MCF 10A (cell line): ENCODE results near the gene IDH3B. TPM values are rescaled to one million over a fixed set of nuclear protein-coding genes. Genes with fewer than 3 reads are reported as not detected.

ENCODE experiments used
- BruUV-seq: library from RNA; stranded (reverse); fragments of 400-500 nt; replicated peaks from 2 replicates; lab custom pipeline; 2021; lab: Mats Ljungman, UMichigan
- CTCF ChIA-PET: fragments of 300-600 bp; sonication (Branson Sonifier 250); formaldehyde crosslinking; extraction: SDS; loops from one replicate; lab custom pipeline; 2021; ENCODE audit warnings: antibody characterized with exemption, inconsistent platforms; lab: Yijun Ruan, JAX
- POLR2A ChIA-PET: fragments of 300-600, 350-650 bp; sonication (Branson Sonifier 250); formaldehyde crosslinking; extraction: SDS; loops from one replicate; lab custom pipeline; 2020; ENCODE audit warnings: antibody characterized with exemption, inconsistent platforms; lab: Yijun Ruan, JAX
- DNase-seq: peaks from one replicate; pipeline ENCODE4 v3.0.0-alpha.2; 2018; ENCODE audit not compliant: unreplicated experiment
- H3K27ac Mint-ChIP-seq: one replicate; pipeline ENCODE4 v1.8.0; 2022; ENCODE audit warnings: mild to moderate bottlenecking, low read depth, mixed read lengths; ENCODE audit not compliant: unreplicated experiment
- H3K27me3 Mint-ChIP-seq: one replicate; pipeline ENCODE4 v1.8.0; 2022; ENCODE audit warnings: mixed read lengths; ENCODE audit not compliant: insufficient read depth, unreplicated experiment
- H3K36me3 Mint-ChIP-seq: one replicate; pipeline ENCODE4 v1.8.0; 2022; ENCODE audit warnings: mild to moderate bottlenecking, moderate library complexity, mixed read lengths; ENCODE audit not compliant: insufficient read depth, unreplicated experiment
- H3K4me1 Mint-ChIP-seq: one replicate; pipeline ENCODE4 v1.8.0; 2022; ENCODE audit warnings: mixed read lengths; ENCODE audit not compliant: insufficient read depth, unreplicated experiment
- H3K4me3 Mint-ChIP-seq: one replicate; pipeline ENCODE4 v1.8.0; 2022; ENCODE audit warnings: mild to moderate bottlenecking, moderate library complexity, mixed read lengths; ENCODE audit not compliant: unreplicated experiment
- H3K9me3 Mint-ChIP-seq: one replicate; pipeline ENCODE4 v1.8.0; 2022; ENCODE audit warnings: mixed read lengths; ENCODE audit not compliant: unreplicated experiment
- CTCF ChIP-seq: fragments of 200-600 bp; IDR thresholded peaks from one replicate; pipeline ENCODE4 v1.8.0; 2022; ENCODE audit warnings: antibody characterized with exemption, mild to moderate bottlenecking; ENCODE audit not compliant: unreplicated experiment
- intact Hi-C: fragments of 100-400 bp; cut with micrococcal nuclease; formaldehyde crosslinking; loops from 2 replicates; pipeline ENCODE4 v1.14.1; 2022
- total RNA-seq: library from RNA; stranded (reverse); gene quantifications from 2 replicates; pipeline ENCODE4 v1.2.3, GENCODE V29; 2022

Gene IDH3B
- total RNA-seq, 1 experiment from 2014 or later = 102 TPM

GRCh38 chr20:2700913-2701620, 37.1 kb upstream of the IDH3B start:
- ChIA-PET POLR2A (no interaction called here), CTCF (interaction anchor here (0.6 kb wide), 1 partner anchor 70 kb away, joined by 4 read pairs; no protein-coding TSS in a partner anchor)
- no peaks in the 10 kb centered on the region for H3K4me1 Mint-ChIP-seq
- DNase-seq = no peak
- peaks cover 65% of the 10 kb centered on the region for H3K27me3 Mint-ChIP-seq
- no peaks in the 10 kb centered on the region for H3K9me3 Mint-ChIP-seq
- no peaks in the 10 kb centered on the region for H3K36me3 Mint-ChIP-seq
- no peak for TF ChIP-seq CTCF
- H3K27ac Mint-ChIP-seq = no peak overlapping the region
- no peak overlapping the region for H3K4me3 Mint-ChIP-seq
- intact Hi-C loops = no loop called here
- BruUV-seq = no TSS peak

- H3K4me3 Mint-ChIP-seq = no peak overlapping the region
- no peak for DNase-seq
- H3K27me3 Mint-ChIP-seq = peaks cover 69% of the 10 kb centered on the region
- H3K27ac Mint-ChIP-seq = no peak overlapping the region
- ChIA-PET CTCF (no interaction called here), POLR2A (no interaction called here)
- no peaks in the 10 kb centered on the region for H3K4me1 Mint-ChIP-seq
- no peaks in the 10 kb centered on the region for H3K36me3 Mint-ChIP-seq
- no peak for TF ChIP-seq CTCF
- no peaks in the 10 kb centered on the region for H3K9me3 Mint-ChIP-seq
- intact Hi-C loops = no loop called here
- no TSS peak for BruUV-seq
These were observed 35.9 kb upstream of the IDH3B start for GRCh38 chr20:2699775-2700413.

- Mint-ChIP-seq H3K4me1 (no peaks in the 10 kb centered on the region), H3K27me3 (peaks cover 69% of the 10 kb centered on the region), H3K9me3 (no peaks in the 10 kb centered on the region), H3K36me3 (no peaks in the 10 kb centered on the region), H3K27ac (no peak overlapping the region), H3K4me3 (no peak overlapping the region)
- ChIA-PET CTCF (no interaction called here), POLR2A (interaction anchor here (0.9 kb wide), 1 partner anchor 138 kb away, joined by 3 read pairs; no protein-coding TSS in a partner anchor)
- TF ChIP-seq CTCF = no peak
- BruUV-seq = no TSS peak
- intact Hi-C loops = no loop called here
- DNase-seq = no peak
These were observed 34.9 kb upstream of the IDH3B start for GRCh38 chr20:2698912-2699311.

- CTCF ChIA-PET = no interaction called here
These were observed 34.3 kb upstream of the IDH3B start for GRCh38 chr20:2698186-2698817.

More at GRCh38 chr20:2698186-2698817, 34.3 kb upstream of the IDH3B start:
- H3K36me3 Mint-ChIP-seq = no peaks in the 10 kb centered on the region
- POLR2A ChIA-PET = interaction anchor here (0.7 to 0.9 kb wide), 2 partner anchors 138 to 1295 kb away, joined by 3 read pairs; no protein-coding TSS in a partner anchor
- intact Hi-C loops = no loop called here
- no peaks in the 10 kb centered on the region for H3K4me1 Mint-ChIP-seq
- no peak for TF ChIP-seq CTCF
- H3K27me3 Mint-ChIP-seq = peaks cover 66% of the 10 kb centered on the region
- H3K9me3 Mint-ChIP-seq = no peaks in the 10 kb centered on the region
- H3K27ac Mint-ChIP-seq = no peak overlapping the region
- BruUV-seq = no TSS peak
- DNase-seq = no peak
- H3K4me3 Mint-ChIP-seq = no peak overlapping the region
